ENCODE measurements around the gene XPO4. TPM values are rescaled to one million over a fixed set of nuclear protein-coding genes. Genes with fewer than 3 reads are reported as not detected.

Gene XPO4
- total and polyA plus RNA-seq, 10 of the 15 experiments (the other 5 are each of a cell fraction or from before 2014, with no cell fraction given), result 3.6 to 24.9 (median 18.4) TPM

GRCh38 chr13:20810808-20811207 is 91.7 kb downstream of the XPO4 start:
- WGBS (ENCODE audit: insufficient coverage, insufficient replicate concordance, low lambda C conversion rate, missing lambda C conversion rate), result 94% methylated on average over 2 of the region's 2 CpGs
- BruUV-seq (replicated peaks), result no TSS peak
- intact Hi-C loops (cut with micrococcal nuclease; ENCODE audit: unreplicated experiment) (no loop called here), in situ Hi-C loops (cut with MboI) (no loop called here)
- Histone ChIP-seq H3K4me3 (no peak overlapping the region), H3K36me3 (ENCODE audit: control insufficient read depth in 2 of 2, insufficient read depth in 2 of 2, low read length in 1 of 2) (peaks cover 3 to 10% of the 10 kb centered on the region in 2 experiments; a peak in 3 of 4 replicates), H4K20me1 (ENCODE audit: control insufficient read depth, insufficient read depth) (no peaks in the 10 kb centered on the region), H3K79me2 (ENCODE audit: control insufficient read depth, insufficient read depth, low read length) (no peaks in the 10 kb centered on the region), H3K27ac (ENCODE audit: control insufficient read depth, insufficient read depth) (no peak overlapping the region), H3K9ac (ENCODE audit: control insufficient read depth, insufficient read depth, low read length) (no peak overlapping the region), H3K4me1 (ENCODE audit: control insufficient read depth, insufficient read depth, low read length) (no peaks in the 10 kb centered on the region), H3K27me3 (replicated peaks in 1 of 2; ENCODE audit: control insufficient read depth in 2 of 2, insufficient read depth in 2 of 2, low read length in 1 of 2) (no peaks in the 10 kb centered on the region), H3K9me3 (replicated peaks; ENCODE audit: control insufficient read depth, insufficient read depth, low read length) (no peaks in the 10 kb centered on the region), H2AFZ (ENCODE audit: control insufficient read depth, low read depth, low read length) (no peak overlapping the region), H3K4me2 (ENCODE audit: control insufficient read depth, insufficient read depth) (no peak overlapping the region)
- ATAC-seq, result no peak
- TF ChIP-seq E2F4 (IDR thresholded peaks at IDR 0.05; ENCODE audit: low read depth, low read length) (no peak), ASH2L (IDR thresholded peaks at IDR 0.05; ENCODE audit: borderline replicate concordance, low read depth) (no peak), TBL1XR1 (IDR thresholded peaks at IDR 0.05; ENCODE audit: low read depth, low read length) (no peak), IRF5 (IDR thresholded peaks at IDR 0.05; ENCODE audit: borderline replicate concordance) (no peak), NKRF (conservative IDR thresholded peaks at IDR 0.05) (no peak)
- no peak for DNase-seq (ENCODE audit: low read depth, low spot score)
- SMC1A ChIA-PET (ENCODE audit: uncharacterized antibody, unreplicated experiment), result interaction anchor here (1.4 to 1.8 kb wide), 2 partner anchors 16 to 18 kb away, joined by 3 to 5 read pairs; no protein-coding TSS in a partner anchor
- FAIRE-seq, result no peak
- POLR2A ChIA-PET, result no interaction called here
- CTCF ChIA-PET, result interaction anchor here (0.6 to 3.7 kb wide), 3 partner anchors 10 to 21 kb away, joined by 4 to 19 read pairs (median 12); no protein-coding TSS in a partner anchor
- RAD21 ChIA-PET (ENCODE audit: unreplicated experiment), result interaction anchor here (1.4 kb wide), 1 partner anchor 614 kb away, joined by 6 read pairs; no protein-coding TSS in a partner anchor

All from GM12878 (cell line).